AG09309 (cell line): ENCODE results near the gene IFNGR1.

ENCODE experiments used
- DNase-seq: peaks from one replicate; pipeline ENCODE4 v3.0.0-alpha.2; 2010; ENCODE audit warnings: low read depth
- H3K4me3 ChIP-seq: 2 replicates; pipeline ENCODE4 v1.5.1; 2011; ENCODE audit warnings: mild to moderate bottlenecking, low read depth, low read length, moderate library complexity; ENCODE audit not compliant: control insufficient read depth
- CTCF ChIP-seq: IDR thresholded peaks from 2 replicates; pipeline ENCODE4 v1.5.1; 2011; ENCODE audit warnings: mild to moderate bottlenecking, low read depth, low read length, inconsistent platforms; ENCODE audit not compliant: insufficient read depth, control insufficient read depth; ENCODE audit errors: missing control alignments

The IFNGR1 gene

GRCh38 chr6:137237413-137238170 is 18.4 kb upstream of the IFNGR1 start:
- H3K4me3 ChIP-seq = no peak overlapping the region
- DNase-seq = peak; percentile 62
- TF ChIP-seq CTCF = no peak

- no peak overlapping the region for H3K4me3 ChIP-seq
- TF ChIP-seq CTCF = no peak
- no peak for DNase-seq
Observed at GRCh38 chr6:137236581-137237355, 17.6 kb upstream of the IFNGR1 start.

- TF ChIP-seq CTCF = no peak
- no peak for DNase-seq
- H3K4me3 ChIP-seq = no peak overlapping the region
Observed at GRCh38 chr6:137235686-137236085, 16.5 kb upstream of the IFNGR1 start.

- peak; percentile 88 for DNase-seq
- TF ChIP-seq CTCF = no peak
Observed at GRCh38 chr6:137233911-137234863, 15.0 kb upstream of the IFNGR1 start.

GRCh38 chr6:137231895-137232294 is 12.7 kb upstream of the IFNGR1 start:
- no peak for DNase-seq
- H3K4me3 ChIP-seq = no peak overlapping the region

More at GRCh38 chr6:137233911-137234863, 15.0 kb upstream of the IFNGR1 start:
- no peak overlapping the region for H3K4me3 ChIP-seq

More at GRCh38 chr6:137231895-137232294, 12.7 kb upstream of the IFNGR1 start:
- no peak for TF ChIP-seq CTCF
